Smooth muscle cell (in vitro differentiated cells): ENCODE results near the gene WWC2. TPM values are rescaled to one million over a fixed set of nuclear protein-coding genes. Genes with fewer than 3 reads are reported as not detected.

Source experiments
- DNase-seq: peaks from one replicate; lab custom pipeline; 2025; ENCODE audit not compliant: unreplicated experiment; lab: John Stamatoyannopoulos, UW
- H2AFZ ChIP-seq: fragments of 200-600 bp; sonication (generic); 2 replicates; pipeline ENCODE4 v1.6.0; 2016; ENCODE audit warnings: antibody characterized with exemption, low read depth, mild to moderate bottlenecking
- H3F3A ChIP-seq: fragments of 200-600 bp; sonication (generic); 2 replicates; pipeline ENCODE4 v1.6.0; 2017; ENCODE audit warnings: antibody characterized with exemption, low read depth
- H3K27ac ChIP-seq: fragments of 200-600 bp; sonication (generic); 2 replicates; pipeline ENCODE4 v1.5.1; 2016; ENCODE audit warnings: low read depth, mild to moderate bottlenecking
- H3K27me3 ChIP-seq: fragments of 200-600 bp; sonication (generic); 2 replicates; pipeline ENCODE4 v1.6.1; 2016; ENCODE audit warnings: low read depth, mild to moderate bottlenecking
- H3K36me3 ChIP-seq: fragments of 200-600 bp; sonication (generic); 2 replicates; pipeline ENCODE4 v1.5.1; 2016; ENCODE audit warnings: low read depth
- H3K4me1 ChIP-seq: fragments of 200-600 bp; sonication (generic); 2 replicates; pipeline ENCODE4 v1.5.1; 2016; ENCODE audit warnings: low read depth
- H3K4me2 ChIP-seq: fragments of 200-600 bp; sonication (generic); 2 replicates; pipeline ENCODE4 v1.6.0; 2016; ENCODE audit warnings: mild to moderate bottlenecking
- H3K4me3 ChIP-seq: fragments of 200-600 bp; sonication (generic); 2 replicates; pipeline ENCODE4 v1.5.1; 2016; ENCODE audit warnings: mild to moderate bottlenecking
- H3K79me2 ChIP-seq: fragments of 200-600 bp; sonication (generic); 2 replicates; pipeline ENCODE4 v1.6.0; 2016; ENCODE audit warnings: low read depth, mild to moderate bottlenecking
- H3K9ac ChIP-seq: fragments of 200-600 bp; sonication (generic); 2 replicates; pipeline ENCODE4 v1.6.0; 2016; ENCODE audit warnings: low read depth
- H3K9me3 ChIP-seq: fragments of 200-600 bp; sonication (generic); replicated peaks from 2 replicates; pipeline ENCODE4 v1.5.1; 2016; ENCODE audit warnings: low read depth
- H4K20me1 ChIP-seq: fragments of 200-600 bp; sonication (generic); 2 replicates; pipeline ENCODE4 v1.6.0; 2016; ENCODE audit warnings: low read depth
- WGBS: methylation state at CpG from one replicate; pipeline ENCODE4 v1.1.7; 2016; ENCODE audit warnings: low lambda C conversion rate; 5-methylcytosine and 5-hydroxymethylcytosine counted together
- polyA plus RNA-seq: library from polyadenylated mRNA; unstranded; fragments of >200 nt; fragmentation: Nextera tagmentation; extraction: Ambion mirVana; gene quantifications from 2 replicates; pipeline ENCODE4 v1.2.1, GENCODE V29; 2016
- total RNA-seq: library from RNA; depleted of rRNA; stranded (reverse); fragments of >200 nt; gene quantifications from 2 replicates; pipeline ENCODE4 v1.2.3, GENCODE V29; 2014
- TF ChIP-seq, protein P1 (sequence below): fragments of 200-600 bp; sonication (generic); IDR thresholded peaks from 2 replicates; pipeline ENCODE4 v1.5.1; 2017; ENCODE audit warnings: borderline replicate concordance, mild to moderate bottlenecking, antibody characterized with exemption; ENCODE audit not compliant: insufficient read depth, poor library complexity, severe bottlenecking

Gene WWC2
- total and polyA plus RNA-seq, 2 experiments from 2014 or later: 11.2 to 13.5 TPM

DNA sequence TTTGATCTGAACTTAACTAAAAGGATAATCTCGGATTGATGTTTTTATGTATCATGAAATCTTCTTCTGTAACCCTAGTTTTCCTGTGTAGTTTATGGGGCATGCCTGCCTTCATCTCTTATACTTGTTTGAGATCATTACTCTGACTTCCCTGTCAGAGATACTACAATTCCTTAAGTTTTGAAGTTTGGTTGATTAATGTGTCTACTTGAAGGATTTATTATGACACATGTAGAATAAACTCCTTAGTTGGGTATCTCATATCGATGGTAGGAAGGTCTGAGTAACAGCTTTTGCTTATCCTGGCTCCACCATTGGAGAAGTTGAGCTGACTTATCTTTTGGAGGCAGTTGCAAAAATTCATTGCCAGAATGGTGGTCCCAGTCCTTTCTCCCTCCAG lies 46.7 kb downstream of the WWC2 start:
- Histone ChIP-seq H3K27me3 (no peaks in the 10 kb centered on the region), H3K4me1 (peaks cover 4% of the 10 kb centered on the region), H3K4me2 (no peak overlapping the region), H3K27ac (no peak overlapping the region), H3K9me3 (no peaks in the 10 kb centered on the region), H4K20me1 (peaks cover 78% of the 10 kb centered on the region), H3K36me3 (no peaks in the 10 kb centered on the region), H3K4me3 (no peak overlapping the region), H3K9ac (no peak overlapping the region), H2AFZ (no peak overlapping the region), H3F3A (no peaks in the 10 kb centered on the region), H3K79me2 (peaks cover 50% of the 10 kb centered on the region)
- TF ChIP-seq, protein P1, sequence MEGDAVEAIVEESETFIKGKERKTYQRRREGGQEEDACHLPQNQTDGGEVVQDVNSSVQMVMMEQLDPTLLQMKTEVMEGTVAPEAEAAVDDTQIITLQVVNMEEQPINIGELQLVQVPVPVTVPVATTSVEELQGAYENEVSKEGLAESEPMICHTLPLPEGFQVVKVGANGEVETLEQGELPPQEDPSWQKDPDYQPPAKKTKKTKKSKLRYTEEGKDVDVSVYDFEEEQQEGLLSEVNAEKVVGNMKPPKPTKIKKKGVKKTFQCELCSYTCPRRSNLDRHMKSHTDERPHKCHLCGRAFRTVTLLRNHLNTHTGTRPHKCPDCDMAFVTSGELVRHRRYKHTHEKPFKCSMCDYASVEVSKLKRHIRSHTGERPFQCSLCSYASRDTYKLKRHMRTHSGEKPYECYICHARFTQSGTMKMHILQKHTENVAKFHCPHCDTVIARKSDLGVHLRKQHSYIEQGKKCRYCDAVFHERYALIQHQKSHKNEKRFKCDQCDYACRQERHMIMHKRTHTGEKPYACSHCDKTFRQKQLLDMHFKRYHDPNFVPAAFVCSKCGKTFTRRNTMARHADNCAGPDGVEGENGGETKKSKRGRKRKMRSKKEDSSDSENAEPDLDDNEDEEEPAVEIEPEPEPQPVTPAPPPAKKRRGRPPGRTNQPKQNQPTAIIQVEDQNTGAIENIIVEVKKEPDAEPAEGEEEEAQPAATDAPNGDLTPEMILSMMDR: no peak
- WGBS: 93% methylated on average over 2 of the region's 2 CpGs
- no peak for DNase-seq

DNA sequence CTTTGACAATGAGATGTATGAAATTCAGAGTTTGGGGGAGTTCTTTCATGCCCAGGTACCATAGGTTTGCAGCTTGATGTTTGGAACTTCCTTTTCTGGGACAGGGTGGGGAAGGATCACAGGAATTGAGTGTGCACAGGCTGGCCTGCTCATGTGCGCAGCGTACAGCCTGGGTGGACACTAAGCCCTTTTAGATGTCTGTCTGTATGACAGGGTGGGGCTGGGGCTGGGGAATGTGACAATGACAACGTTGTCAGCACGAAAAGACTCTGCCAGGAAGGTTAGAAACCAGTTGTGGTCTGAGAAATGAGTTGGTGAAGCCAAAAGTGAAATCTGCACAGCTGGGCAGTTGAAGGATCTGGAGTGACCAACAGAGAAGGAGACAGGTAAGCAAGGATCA lies 47.4 kb downstream of the WWC2 start:
- TF ChIP-seq, protein P1: no peak
- Histone ChIP-seq H3K9me3 (no peaks in the 10 kb centered on the region), H3K27me3 (no peaks in the 10 kb centered on the region), H3K4me3 (no peak overlapping the region), H3K4me1 (peaks cover 4% of the 10 kb centered on the region), H3K4me2 (no peak overlapping the region), H3K79me2 (peaks cover 46% of the 10 kb centered on the region), H3K36me3 (no peaks in the 10 kb centered on the region), H2AFZ (no peak overlapping the region), H3F3A (no peaks in the 10 kb centered on the region), H4K20me1 (peaks cover 71% of the 10 kb centered on the region), H3K27ac (no peak overlapping the region), H3K9ac (no peak overlapping the region)
- DNase-seq: no peak
- 91% methylated on average over 4 of the region's 4 CpGs for WGBS

- Histone ChIP-seq H3K4me2 (no peak overlapping the region), H3K4me3 (no peak overlapping the region), H4K20me1 (peaks cover 68% of the 10 kb centered on the region), H3K36me3 (no peaks in the 10 kb centered on the region), H3K9ac (no peak overlapping the region), H3K79me2 (peaks cover 48% of the 10 kb centered on the region), H3K9me3 (no peaks in the 10 kb centered on the region), H3K27ac (no peak overlapping the region), H3F3A (no peaks in the 10 kb centered on the region), H3K4me1 (peaks cover 4% of the 10 kb centered on the region), H2AFZ (no peak overlapping the region), H3K27me3 (no peaks in the 10 kb centered on the region)
- DNase-seq: no peak
- 83% methylated on average over 3 of the region's 3 CpGs for WGBS
- TF ChIP-seq, protein P1: no peak
These were observed 48.1 kb downstream of the WWC2 start for GRCh38 chr4:183147196-183147595.

- Histone ChIP-seq H4K20me1 (peaks cover 67% of the 10 kb centered on the region), H3K4me1 (peaks cover under 1% of the 10 kb centered on the region), H3K27me3 (no peaks in the 10 kb centered on the region), H3K79me2 (peaks cover 56% of the 10 kb centered on the region), H3K9me3 (no peaks in the 10 kb centered on the region), H3K9ac (no peak overlapping the region), H3K4me3 (no peak overlapping the region), H3K36me3 (no peaks in the 10 kb centered on the region), H3K4me2 (no peak overlapping the region), H3K27ac (no peak overlapping the region), H2AFZ (no peak overlapping the region), H3F3A (no peaks in the 10 kb centered on the region)
- no peak for DNase-seq
- TF ChIP-seq, protein P1: no peak
- WGBS: 96% methylated on average over 4 of the region's 4 CpGs
These were observed 48.9 kb downstream of the WWC2 start for GRCh38 chr4:183147983-183148382.
